LNCaP clone FGC (cell line): Measurements from ENCODE around the gene RNF5.
"Not testable (repeated sequence)": the region's sequence is repeated elsewhere in the genome, so short reads cannot be mapped to it uniquely, and the experiment has no call there.

Experiments
- DNase-seq: peaks from one replicate; pipeline ENCODE4 v3.0.0-alpha.2; 2011; ENCODE audit warnings: low read depth
- H3K4me3 ChIP-seq: 2 replicates; pipeline ENCODE4 v1.5.1; 2011; ENCODE audit warnings: mild to moderate bottlenecking, low read depth, low read length, control low read depth
- CTCF ChIP-seq: IDR thresholded peaks from 2 replicates; pipeline ENCODE4 v1.5.1; 2012; ENCODE audit warnings: mild to moderate bottlenecking; ENCODE audit not compliant: control insufficient read depth, insufficient read depth; ENCODE audit errors: extremely low read depth

Gene RNF5

GRCh38 chr6:32182555-32182981, 4.4 kb downstream of the RNF5 start:
- no peak for DNase-seq
- TF ChIP-seq CTCF = no peak
- no peak overlapping the region for H3K4me3 ChIP-seq

- no peak for TF ChIP-seq CTCF
- no peak overlapping the region for H3K4me3 ChIP-seq
- no peak for DNase-seq
These were observed 4.8 kb downstream of the RNF5 start for GRCh38 chr6:32183030-32183429.

GRCh38 chr6:32183483-32184083, 5.4 kb downstream of the RNF5 start:
- H3K4me3 ChIP-seq = no peak overlapping the region
- DNase-seq = no peak
- no peak for TF ChIP-seq CTCF

- H3K4me3 ChIP-seq = no peak within 1 kb of the TSS
- TF ChIP-seq CTCF = no peak
- no peak for DNase-seq
These were observed 6.0 kb downstream of the RNF5 start, which contains the start of gene AGER for GRCh38 chr6:32184084-32184640. Gene AGER, minus strand, starts transcription at chr6:32184253. Its CDS starts 31 bp downstream, at chr6:32184222.

- not testable (repeated sequence) for H3K4me3 ChIP-seq, DNase-seq
These were observed 7.5 kb downstream of the RNF5 start for GRCh38 chr6:32185681-32186131.

- H3K4me3 ChIP-seq, DNase-seq: not testable (repeated sequence)
These were observed 8.1 kb downstream of the RNF5 start for GRCh38 chr6:32186151-32186840.

GRCh38 chr6:32187009-32187709, 9.0 kb downstream of the RNF5 start:
- no peak overlapping the region for H3K4me3 ChIP-seq
- no peak for TF ChIP-seq CTCF
- DNase-seq = no peak

GRCh38 chr6:32187725-32188380, 9.6 kb downstream of the RNF5 start:
- H3K4me3 ChIP-seq, DNase-seq: not testable (repeated sequence)
